Smooth muscle cell of the brain vasculature (primary cell): ENCODE measurements around the gene TRIM33.

Experiments
- DNase-seq: peaks from one replicate; pipeline ENCODE4 v3.0.0-alpha.2; 2012; ENCODE audit warnings: low read depth, low spot score

The TRIM33 gene

GRCh38 chr1:114511032-114511785 is at the start of gene TRIM33:
TSS of gene TRIM33 (minus strand) at chr1:114511203. CDS start at chr1:114511076, 127 bp downstream.
- peak; percentile 84 for DNase-seq

- DNase-seq: no peak
Measured at GRCh38 chr1:114559356-114559755, 48.4 kb upstream of the TRIM33 start.

DNA sequence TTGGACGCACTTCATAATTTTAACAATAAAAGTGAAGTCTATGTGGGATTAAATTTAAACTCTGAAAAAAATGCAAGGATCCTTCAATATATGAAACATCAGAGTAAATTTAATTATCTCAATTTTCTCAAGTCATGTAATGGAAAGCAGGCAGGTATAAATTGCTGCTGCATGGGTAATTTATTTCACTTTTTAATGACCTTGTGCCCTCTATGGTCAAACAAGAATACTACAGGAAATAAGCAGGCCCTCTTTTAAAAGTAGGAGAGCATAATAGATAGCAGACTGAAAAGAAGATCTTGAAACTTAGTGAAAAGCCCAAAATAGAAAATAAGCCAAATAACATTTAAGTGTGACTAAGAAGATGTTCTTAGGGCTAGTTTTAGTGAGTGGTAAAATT is 47.5 kb upstream of the TRIM33 start:
- no peak for DNase-seq

DNA sequence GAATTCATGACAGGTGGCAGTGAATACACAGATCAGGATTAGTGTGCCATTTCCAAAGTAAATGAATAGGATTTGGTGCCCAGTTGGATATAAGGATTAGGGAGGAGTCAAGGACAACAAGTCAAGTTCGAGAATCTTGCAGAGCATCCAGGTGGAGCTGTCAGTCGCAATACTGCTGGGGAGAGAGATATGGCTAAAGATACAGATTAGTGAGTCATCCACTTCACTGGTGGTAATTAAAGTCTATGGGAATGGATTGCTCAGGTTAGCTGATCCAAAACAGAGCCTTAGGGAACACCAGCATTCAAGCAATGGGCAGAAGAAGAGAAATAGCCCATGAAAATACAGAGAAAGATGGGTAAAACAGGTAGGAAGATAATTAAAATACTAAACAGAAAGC is 43.6 kb upstream of the TRIM33 start:
- DNase-seq: no peak

- DNase-seq: no peak
Measured at GRCh38 chr1:114552106-114552639, 41.2 kb upstream of the TRIM33 start.

GRCh38 chr1:114551400-114551799 is 40.4 kb upstream of the TRIM33 start:
- no peak for DNase-seq

DNA sequence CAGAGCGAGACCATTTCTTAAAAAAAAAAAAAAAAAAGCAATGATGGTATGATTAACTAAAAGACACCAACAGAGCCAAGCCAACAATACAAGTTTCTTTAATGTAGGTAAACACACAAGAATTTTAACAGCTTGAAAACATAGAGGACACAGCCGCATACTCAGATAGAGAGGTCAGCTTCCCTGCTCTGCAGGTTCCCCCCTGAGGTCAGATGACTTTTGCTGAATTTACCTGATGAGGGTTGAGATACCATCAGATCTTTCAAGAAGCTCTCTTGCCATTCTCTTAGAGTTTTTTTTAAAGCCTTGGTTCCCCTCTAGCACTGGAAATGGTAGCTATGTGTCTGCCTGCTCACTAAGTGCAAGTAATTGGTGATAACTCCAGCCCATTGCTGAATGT is 39.3 kb upstream of the TRIM33 start:
- no peak for DNase-seq

- no peak for DNase-seq
Measured at GRCh38 chr1:114549137-114549536, 38.1 kb upstream of the TRIM33 start.

- no peak for DNase-seq
Measured at GRCh38 chr1:114547076-114547475, 36.1 kb upstream of the TRIM33 start.

DNA sequence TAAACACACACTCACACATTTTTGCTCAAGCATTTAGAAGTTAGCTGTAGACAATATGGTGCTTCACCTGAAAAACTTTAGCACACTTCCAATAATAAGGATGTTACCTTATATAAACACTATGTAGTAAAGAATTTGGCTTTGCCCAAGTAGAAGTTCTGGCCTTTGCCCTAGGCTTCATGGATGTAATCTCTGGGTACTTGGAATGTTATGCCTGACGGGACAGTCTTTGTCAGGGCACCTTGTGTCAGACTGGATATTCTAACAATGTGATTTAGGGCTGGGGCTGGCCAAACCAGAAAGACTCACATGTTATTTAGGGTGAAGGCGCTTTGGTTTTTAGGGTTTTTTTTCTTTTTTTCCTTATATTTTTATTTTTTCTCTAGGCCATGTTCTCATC is 34.8 kb upstream of the TRIM33 start:
- DNase-seq: no peak

DNA sequence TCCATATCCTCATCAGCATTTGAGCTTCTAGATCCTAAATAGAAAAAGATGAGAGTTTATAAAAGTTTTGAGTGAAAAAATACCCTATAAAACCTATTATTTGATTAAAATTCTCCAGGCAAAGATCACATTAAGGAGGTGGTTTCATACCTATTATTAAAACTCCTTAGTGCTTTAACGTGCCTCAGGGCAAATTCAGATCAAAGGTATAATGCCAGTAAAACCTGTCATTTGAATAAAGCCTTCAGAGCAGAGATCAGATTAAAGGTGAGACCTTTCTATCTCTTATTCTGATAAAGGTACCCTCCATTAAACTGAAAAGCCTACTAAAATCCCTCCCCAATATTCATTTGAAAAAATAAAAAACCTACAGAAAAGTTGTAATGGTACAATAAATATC is 34.3 kb upstream of the TRIM33 start:
- DNase-seq: no peak

GRCh38 chr1:114540821-114541220 is 29.8 kb upstream of the TRIM33 start:
- DNase-seq: no peak

GRCh38 chr1:114540272-114540671 is 29.3 kb upstream of the TRIM33 start:
- DNase-seq: no peak

GRCh38 chr1:114536043-114536442 is 25.0 kb upstream of the TRIM33 start:
- DNase-seq: no peak

DNA sequence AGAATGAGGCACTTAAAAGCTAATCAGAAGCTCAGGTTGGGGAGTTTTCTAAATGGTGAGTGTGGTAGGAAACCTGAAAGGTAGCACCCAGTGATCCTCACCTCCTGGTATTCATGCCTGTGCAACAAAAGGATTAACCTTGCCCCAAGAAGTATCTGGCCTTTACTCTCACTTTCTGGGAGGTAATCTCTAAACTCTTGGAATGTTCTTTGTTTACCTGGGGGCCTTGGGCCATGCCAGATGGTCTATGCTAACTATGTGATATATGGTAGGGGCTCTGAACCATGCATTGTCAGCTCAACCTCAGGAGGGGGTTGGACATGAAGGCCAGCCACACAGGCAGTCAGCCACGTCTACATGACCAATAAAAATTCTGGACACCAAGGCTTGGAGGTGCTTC is 24.4 kb upstream of the TRIM33 start:
- DNase-seq: no peak

GRCh38 chr1:114531094-114531493 is 20.1 kb upstream of the TRIM33 start:
- DNase-seq: no peak

- DNase-seq: no peak
Measured at GRCh38 chr1:114530224-114530623, 19.2 kb upstream of the TRIM33 start.

DNA sequence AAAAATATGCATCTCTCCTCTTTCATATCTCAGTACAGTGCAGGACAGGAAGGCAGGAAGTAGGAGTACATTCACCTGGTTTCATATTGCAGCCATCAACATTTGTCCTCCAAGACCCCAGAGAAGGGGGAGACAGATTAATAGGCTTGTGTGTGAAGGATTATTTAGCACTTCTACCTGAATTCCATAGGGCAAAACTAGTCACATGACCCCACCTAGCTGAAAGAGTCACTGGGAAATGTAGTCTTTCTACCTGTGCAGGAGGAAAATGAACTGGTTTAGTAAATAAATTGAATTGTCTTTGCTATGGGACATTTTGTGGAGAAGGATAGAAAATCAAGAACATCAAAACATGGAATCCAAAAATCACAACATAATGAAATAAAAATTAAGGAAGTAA is 13.9 kb upstream of the TRIM33 start:
- no peak for DNase-seq

- no peak for DNase-seq
Measured at GRCh38 chr1:114522264-114522575, 11.2 kb upstream of the TRIM33 start.

- DNase-seq: no peak
Measured at GRCh38 chr1:114521396-114522263, 10.6 kb upstream of the TRIM33 start.

- no peak for DNase-seq
Measured at GRCh38 chr1:114517348-114517747, 6.3 kb upstream of the TRIM33 start.

DNA sequence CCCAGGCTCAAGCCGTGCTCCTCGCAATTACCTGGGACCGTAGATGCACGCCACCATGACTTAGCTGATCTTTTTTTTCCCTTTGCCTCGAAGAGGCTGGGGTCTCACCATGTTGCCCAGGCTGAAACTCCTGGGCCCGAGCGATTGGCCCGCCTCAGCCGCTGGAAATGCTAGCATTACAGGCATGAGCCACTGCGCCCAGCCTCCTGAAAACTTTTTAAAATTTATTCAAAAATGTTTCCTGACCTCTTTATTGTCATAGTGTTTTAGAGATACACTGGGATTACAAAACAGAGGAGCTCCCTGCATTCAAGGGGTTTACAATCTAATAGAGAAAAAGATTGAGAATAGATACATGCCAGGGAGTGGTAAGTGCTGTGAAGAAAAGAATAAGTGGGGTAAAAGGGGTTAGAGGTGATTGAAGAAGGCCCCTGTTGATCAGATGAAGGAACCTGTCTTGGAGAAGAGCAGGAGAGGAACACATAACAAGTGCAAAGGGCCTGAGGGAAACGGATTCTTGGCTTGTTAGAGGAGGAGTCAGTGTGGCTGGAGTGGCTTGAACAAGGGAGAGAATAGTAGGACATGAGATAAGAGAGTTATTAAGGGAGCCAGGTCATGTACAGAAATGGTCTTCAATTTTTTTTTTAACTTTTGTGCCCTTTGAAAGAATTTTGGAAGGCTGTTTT is 1.7 kb upstream of the TRIM33 start:
- DNase-seq: no peak
